Esophagus mucosa (tissue), 1 donor: Measurements from ENCODE around the gene SYF2. TPM values are rescaled to one million over a fixed set of nuclear protein-coding genes. Genes with fewer than 3 reads are reported as not detected.
A peak's percentile ranks its signal among the peaks of the same experiment; 100 is the strongest.
"Not testable (repeated sequence)": the region's sequence is repeated elsewhere in the genome, so short reads cannot be mapped to it uniquely, and the experiment has no call there.

ENCODE experiments used
- ATAC-seq: fragments of 200-7000 bp; cut with Tn5 transposase; one replicate; pipeline ENCODE4 v1.9.1; 2020
- total RNA-seq: library from RNA; stranded (reverse); gene quantifications from one replicate; pipeline ENCODE4 v1.2.4, GENCODE V29; 2023
- donor health status: DM: yes; HTN: yes; CAD: no.

The SYF2 gene
- total RNA-seq, 1 donor from 2014 or later = 20.7 TPM

DNA sequence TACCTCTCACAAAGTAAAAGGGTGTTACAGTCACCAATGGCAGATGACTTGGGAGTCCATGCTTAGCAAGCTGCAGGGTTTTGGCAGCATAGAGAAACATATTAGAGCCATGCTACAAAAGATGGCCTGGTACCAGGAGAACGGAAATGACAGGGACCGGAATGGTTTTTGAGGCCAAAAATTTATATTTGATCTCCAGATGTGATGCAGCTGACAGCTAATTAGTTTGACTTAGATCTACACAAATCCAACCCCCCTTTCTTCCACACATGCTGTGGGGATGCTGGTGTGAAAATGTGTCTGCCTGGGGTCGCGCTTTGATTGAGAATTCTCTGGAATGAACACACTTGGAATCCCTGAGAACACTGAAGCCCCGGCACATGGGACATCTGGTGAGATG lies 26.5 kb downstream of the SYF2 start:
- no peak for ATAC-seq

- ATAC-seq = peak; percentile 68
Measured at GRCh38 chr1:25204797-25205480, 27.4 kb downstream of the SYF2 start.

GRCh38 chr1:25201006-25201405 lies 31.3 kb downstream of the SYF2 start:
- ATAC-seq = no peak

DNA sequence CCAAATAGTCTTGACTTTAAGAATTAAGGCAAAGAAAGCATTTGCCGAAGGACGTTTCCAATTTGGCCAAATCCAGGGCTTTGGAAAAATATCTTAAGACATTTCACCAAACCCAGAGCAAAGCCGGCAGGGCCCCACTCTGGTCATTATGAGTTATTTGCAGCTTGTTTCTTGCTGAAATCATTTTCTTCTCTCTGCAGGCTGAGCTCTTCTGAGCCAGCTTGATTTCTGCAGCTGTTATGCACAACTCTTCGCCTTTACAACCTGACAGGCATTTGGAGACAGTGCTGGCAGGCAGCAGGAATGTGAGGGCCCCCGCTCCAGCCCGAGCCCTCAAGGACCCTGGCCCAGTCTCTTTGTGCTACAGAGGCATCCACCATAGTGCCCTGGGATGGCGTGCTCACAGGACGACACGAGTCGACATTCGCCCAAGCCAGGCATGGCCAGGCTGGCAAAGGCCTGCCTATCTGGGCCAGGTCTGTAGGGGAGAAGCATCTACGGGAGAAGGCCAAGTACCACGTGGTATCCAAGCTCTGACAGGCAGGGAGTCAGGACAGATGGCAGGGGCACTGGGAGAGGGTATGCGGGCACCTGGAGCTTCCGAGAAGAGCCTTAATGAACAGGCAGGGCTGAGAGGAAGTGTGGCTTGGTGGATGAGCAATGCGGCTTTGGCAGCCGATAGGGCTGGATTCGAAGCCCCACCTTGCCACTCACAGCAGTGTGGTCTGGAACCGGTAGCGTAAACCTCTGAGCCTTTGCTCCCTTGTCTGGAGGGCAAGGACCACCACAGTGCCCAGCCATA lies 32.3 kb downstream of the SYF2 start:
- no peak for ATAC-seq

DNA sequence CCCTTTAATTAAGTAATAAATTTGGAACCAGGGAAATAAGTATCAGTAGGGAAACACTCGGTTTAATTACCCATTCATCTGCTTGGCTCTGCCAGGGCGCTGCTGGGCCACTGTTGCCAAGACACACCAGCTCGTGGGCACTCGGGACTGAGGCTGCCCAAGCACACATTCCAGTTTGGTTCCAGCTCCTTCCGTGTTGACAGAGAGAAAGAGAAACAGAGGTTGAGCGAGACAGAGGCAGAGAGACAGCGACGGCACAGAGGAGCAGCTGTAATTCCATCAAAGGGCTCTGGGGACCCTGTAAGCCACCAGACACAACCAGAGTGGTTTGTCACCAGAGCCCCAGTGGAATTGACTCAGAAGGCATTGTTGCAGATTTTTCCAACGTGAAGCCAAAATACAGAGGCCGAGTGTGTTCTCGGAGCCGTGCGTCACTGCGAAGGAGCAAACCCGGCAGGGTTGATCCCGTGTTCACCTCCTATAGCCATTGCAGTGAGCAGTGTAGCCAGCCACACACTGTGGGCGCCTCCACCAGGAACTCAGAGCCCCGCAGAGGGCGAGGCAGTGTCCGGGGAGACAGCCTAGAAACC lies 33.5 kb downstream of the SYF2 start:
- no peak for ATAC-seq

- ATAC-seq = peak; percentile 11
Measured at GRCh38 chr1:25197982-25198662, 34.2 kb downstream of the SYF2 start.

DNA sequence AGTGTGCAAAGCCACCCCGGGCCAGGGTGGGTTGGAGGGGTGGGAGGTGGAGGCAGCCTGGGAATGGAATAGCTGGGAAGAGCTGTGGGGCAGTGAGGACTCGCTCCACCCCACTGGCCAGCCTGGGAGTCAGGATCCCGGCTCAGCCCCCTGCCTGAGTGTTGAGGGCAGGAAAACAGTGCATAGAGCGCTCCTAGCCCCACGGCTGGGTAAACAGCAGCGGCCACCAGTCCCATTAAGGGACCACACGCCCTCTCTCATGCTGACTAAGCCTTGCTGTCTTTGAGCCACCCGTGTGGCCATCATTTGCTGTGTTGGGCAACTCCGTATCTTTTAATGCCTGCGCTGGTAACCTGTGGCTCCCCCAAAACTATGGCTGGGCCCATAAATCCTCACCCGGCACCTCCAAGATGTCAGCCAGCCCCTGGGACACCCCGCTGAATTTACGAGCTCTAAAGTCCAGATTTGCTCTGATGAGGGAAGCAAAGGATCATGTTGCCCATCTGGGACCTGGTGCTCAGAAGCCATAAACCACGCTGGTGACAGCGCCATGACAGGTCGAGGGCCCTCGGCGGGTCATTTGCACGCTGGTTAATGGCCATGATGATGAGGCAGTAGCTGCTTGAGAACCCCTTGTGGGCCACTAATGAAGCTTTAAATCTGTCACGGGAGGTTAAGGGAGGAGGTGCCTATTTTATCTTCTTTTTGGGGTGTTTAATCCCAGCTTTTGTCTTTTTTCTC lies 34.9 kb downstream of the SYF2 start:
- ATAC-seq = no peak

DNA sequence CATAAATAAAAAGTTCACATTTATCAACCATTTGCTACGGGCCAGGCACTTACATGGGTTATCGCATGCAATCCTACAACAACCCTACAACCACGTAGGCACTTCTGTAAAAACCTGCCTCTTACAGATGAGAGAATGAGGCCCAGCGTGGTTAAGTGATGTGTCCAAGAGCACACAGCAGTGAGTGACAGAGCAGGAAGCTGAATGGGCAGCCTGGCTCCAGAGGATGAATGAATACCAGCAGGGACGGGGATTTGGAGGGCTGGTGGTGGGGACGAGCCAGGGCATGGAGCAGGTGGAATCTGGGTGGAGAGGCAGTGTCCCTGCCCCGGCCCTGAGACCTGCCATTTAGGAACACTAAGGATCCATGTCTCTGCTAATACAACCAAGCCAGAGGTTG lies 35.5 kb downstream of the SYF2 start:
- ATAC-seq = no peak

DNA sequence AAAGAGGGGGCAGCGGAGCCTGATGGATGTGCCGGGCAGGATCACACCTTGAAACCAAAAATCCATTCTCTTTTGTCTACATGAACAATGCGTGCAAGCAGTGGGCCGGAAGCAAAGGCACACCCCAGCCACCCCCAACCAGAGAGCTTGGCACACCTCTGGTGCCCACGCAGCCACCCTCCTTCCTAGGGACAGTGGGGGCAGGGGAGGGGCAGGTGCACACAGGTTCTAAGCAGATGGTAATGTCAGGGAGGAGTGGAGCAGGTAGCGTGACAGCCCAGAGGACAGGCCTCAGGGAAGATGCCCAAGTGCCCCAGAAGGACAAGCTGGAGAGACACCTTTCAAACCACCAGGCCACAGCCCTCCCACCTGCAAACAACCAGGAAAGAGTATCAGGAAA lies 36.5 kb downstream of the SYF2 start:
- ATAC-seq = no peak

DNA sequence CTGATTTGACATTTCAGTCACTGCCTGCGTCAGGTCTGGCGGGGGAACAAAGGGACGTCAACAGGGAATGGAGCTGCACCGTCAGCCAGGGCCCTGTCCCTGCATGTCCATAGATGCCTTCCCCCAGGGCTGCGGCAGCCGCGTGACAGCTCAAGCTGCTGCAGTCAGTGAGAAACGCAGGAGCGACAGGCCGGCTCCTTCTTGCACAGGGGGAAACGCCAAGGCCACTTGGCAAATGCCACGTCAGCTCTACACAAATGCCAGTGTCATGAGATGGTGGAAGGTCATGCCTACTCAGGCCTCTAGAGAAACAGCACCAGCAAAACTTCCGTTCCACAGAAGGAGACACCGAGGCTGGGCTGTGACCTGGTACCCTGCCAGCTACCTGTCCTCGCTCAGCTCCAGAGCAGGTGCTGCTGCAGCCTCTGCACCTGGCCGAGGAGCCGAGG lies 37.7 kb downstream of the SYF2 start:
- ATAC-seq = peak; percentile 88

- ATAC-seq = no peak
Measured at GRCh38 chr1:25194054-25194453, 38.2 kb downstream of the SYF2 start.

- ATAC-seq = no peak
Measured at GRCh38 chr1:25193229-25193628, 39.1 kb downstream of the SYF2 start.

- no peak for ATAC-seq
Measured at GRCh38 chr1:25192154-25192553, 40.1 kb downstream of the SYF2 start.

- no peak for ATAC-seq
Measured at GRCh38 chr1:25190260-25190659, 42.0 kb downstream of the SYF2 start.

GRCh38 chr1:25187904-25188303 lies 44.4 kb downstream of the SYF2 start:
- not testable (repeated sequence) for ATAC-seq

- no peak for ATAC-seq
Measured at GRCh38 chr1:25187077-25187476, 45.2 kb downstream of the SYF2 start.

- no peak for ATAC-seq
Measured at GRCh38 chr1:25186161-25187007, 45.9 kb downstream of the SYF2 start.

DNA sequence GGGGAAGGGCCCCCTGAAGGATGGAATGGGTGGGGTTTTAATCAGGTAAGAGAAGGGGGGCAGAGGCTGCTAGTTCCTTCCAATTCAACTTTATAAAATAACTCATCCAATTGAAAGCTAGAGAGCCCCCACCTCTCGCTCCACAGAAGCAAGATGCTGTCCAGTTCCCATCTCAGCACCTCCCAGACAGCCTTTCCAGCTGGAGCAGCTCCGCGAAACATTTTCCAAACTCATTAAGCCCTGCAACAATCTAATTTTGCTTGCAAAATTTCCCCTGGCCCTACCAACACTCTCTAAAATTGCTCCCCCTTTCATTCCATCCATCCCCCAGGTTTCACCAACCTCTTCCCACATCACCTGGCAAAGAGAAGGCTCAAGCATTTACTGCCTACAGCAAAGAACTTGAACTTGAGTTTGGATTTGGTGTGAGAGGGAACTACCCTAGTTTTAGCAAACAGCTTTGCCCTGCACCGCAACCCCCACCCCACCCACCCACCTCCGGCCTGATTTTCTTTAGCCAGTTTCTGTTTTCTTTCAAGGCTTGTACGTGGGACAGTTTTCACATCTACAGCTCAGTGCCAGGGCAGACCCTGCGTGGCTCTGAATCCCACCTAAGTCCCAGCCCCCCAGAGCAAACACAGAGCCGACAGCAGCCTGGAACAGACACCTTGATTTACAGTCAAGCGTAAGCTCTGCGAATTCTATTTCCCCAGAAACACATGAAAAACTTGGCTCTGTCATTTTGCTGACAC lies 46.7 kb downstream of the SYF2 start:
- ATAC-seq = no peak

DNA sequence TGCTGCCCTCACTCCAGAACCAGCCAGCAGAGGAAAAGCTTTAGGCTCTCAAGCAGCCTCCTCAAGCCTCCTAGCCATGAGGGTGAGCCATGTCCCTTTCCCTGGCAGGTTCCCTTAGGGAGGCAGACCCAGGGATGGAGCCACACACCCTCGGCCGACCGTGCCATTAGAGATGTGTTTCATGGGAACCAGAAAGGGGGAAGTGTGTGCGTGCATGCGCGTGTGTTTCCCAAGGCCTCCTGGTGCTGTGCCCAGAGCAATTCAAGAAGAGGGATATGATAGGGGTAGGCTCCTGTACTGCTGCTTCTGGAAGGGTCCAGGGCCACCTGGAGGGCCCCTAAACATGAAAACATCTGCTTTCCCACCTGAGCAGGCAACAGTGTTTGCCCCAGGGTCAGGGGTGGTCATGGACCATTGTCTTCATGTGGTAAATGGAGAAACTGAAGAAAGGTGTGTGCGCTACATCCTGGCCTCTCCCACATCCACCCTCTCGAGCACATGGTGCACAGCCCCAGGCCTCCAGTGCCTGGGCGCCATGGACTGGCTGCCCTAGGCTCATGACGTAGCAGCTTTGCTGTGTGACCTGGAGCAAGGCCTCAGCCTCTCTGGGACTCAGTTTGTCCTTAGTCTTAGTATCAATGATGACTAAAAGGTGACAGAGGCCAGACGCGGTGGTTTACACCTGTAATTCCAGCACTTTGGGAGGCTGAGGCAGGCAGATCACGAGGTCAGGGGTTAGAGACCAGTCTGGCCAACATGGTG lies 48.1 kb downstream of the SYF2 start:
- ATAC-seq = no peak
